CD14-positive monocyte (primary cell): Measurements from ENCODE around the gene CGN. TPM values are rescaled to one million over a fixed set of nuclear protein-coding genes. Genes with fewer than 3 reads are reported as not detected.
A peak's percentile ranks its signal among the peaks of the same experiment; 100 is the strongest.

Experiments used
- DNase-seq, 3 donors: peaks; one replicate each; pipeline ENCODE4 v3.0.0-alpha.2; 2011 to 2022
- H2AFZ ChIP-seq: 2 replicates; pipeline ENCODE4 v1.6.0; 2012; ENCODE audit warnings: mild to moderate bottlenecking, low read depth, low read length, inconsistent platforms; ENCODE audit not compliant: insufficient read depth, poor library complexity, severe bottlenecking
- H3K27ac ChIP-seq, 2 donors: 1 replicate in 1 of 2; 2 replicates in 1 of 2; pipeline ENCODE4 v1.5.1; 2012 to 2013; ENCODE audit warnings: low read length in 2 of 2, control low read depth in 1 of 2, inconsistent platforms in 1 of 2, low read depth in 1 of 2, mild to moderate bottlenecking in 1 of 2
- H3K27me3 ChIP-seq, 2 donors: one replicate each; pipeline versions ENCODE4 v1.6.0 to v1.6.1; 2011 to 2013; ENCODE audit warnings: low read length in 2 of 2; ENCODE audit not compliant: control insufficient read depth in 2 of 2, insufficient read depth in 2 of 2
- H3K36me3 ChIP-seq, 2 donors: replicated peaks in 1 of 2; 1 replicate in 1 of 2; 2 replicates in 1 of 2; pipeline versions ENCODE4 v1.5.1 to v1.6.1; 2012 to 2013; ENCODE audit warnings: low read length in 2 of 2, control low read depth in 1 of 2, inconsistent platforms in 1 of 2, mild to moderate bottlenecking in 1 of 2; ENCODE audit not compliant: insufficient read depth in 2 of 2, control insufficient read depth in 1 of 2
- H3K4me1 ChIP-seq, 2 donors: 1 replicate in 1 of 2; 2 replicates in 1 of 2; pipeline versions ENCODE4 v1.5.1 to v1.6.1; 2012 to 2013; ENCODE audit warnings: low read length in 2 of 2, control low read depth in 1 of 2, inconsistent platforms in 1 of 2, mild to moderate bottlenecking in 1 of 2, moderate library complexity in 1 of 2; ENCODE audit not compliant: insufficient read depth in 2 of 2, control insufficient read depth in 1 of 2
- H3K4me2 ChIP-seq: replicated peaks from 2 replicates; pipeline ENCODE3; 2012; ENCODE audit warnings: low read length, moderate library complexity, mild to moderate bottlenecking; ENCODE audit not compliant: poor library complexity, severe bottlenecking; ENCODE audit errors: extremely low read depth
- H3K4me3 ChIP-seq, 3 experiments: fragments of 200-600 bp in 1 of 3; sonication (generic) in 1 of 3; replicated peaks in 1 of 3; 1 replicate in 2 of 3; 2 replicates in 1 of 3; pipeline ENCODE4 v1.5.1; 2011 to 2013; ENCODE audit warnings: low read length in 3 of 3, mild to moderate bottlenecking in 3 of 3, control low read depth in 2 of 3, low read depth in 2 of 3, inconsistent platforms in 1 of 3, moderate library complexity in 1 of 3
- H3K79me2 ChIP-seq: 2 replicates; pipeline ENCODE4 v1.6.0; 2012; ENCODE audit warnings: mild to moderate bottlenecking, control low read depth, inconsistent platforms, low read length, moderate library complexity; ENCODE audit not compliant: insufficient read depth
- H3K9ac ChIP-seq: 2 replicates; pipeline ENCODE4 v1.6.0; 2017; ENCODE audit warnings: low read length, mild to moderate bottlenecking; ENCODE audit not compliant: insufficient read depth, poor library complexity, severe bottlenecking
- H3K9me3 ChIP-seq, 2 donors: replicated peaks in 1 of 2; 1 replicate in 1 of 2; 2 replicates in 1 of 2; pipeline versions ENCODE4 v1.5.1 to v1.6.1; 2012 to 2013; ENCODE audit warnings: low read length in 2 of 2, control low read depth in 1 of 2; ENCODE audit not compliant: control insufficient read depth in 1 of 2, insufficient read depth in 1 of 2
- H4K20me1 ChIP-seq: 2 replicates; pipeline ENCODE4 v1.6.0; 2012; ENCODE audit warnings: mild to moderate bottlenecking, low read length, control low read depth, moderate library complexity; ENCODE audit not compliant: insufficient read depth
- H3K27ac Mint-ChIP-seq, 7 donors: one replicate each; pipeline ENCODE4 v1.8.0; 2020; ENCODE audit warnings: mild to moderate bottlenecking in 7 of 7, mixed read lengths in 7 of 7, moderate library complexity in 6 of 7, inconsistent platforms in 2 of 7
- H3K27me3 Mint-ChIP-seq, 3 donors: one replicate each; pipeline ENCODE4 v1.8.0; 2021 to 2022; ENCODE audit warnings: low read depth in 3 of 3, mild to moderate bottlenecking in 3 of 3, mixed read lengths in 3 of 3, moderate library complexity in 3 of 3, inconsistent platforms in 1 of 3
- H3K36me3 Mint-ChIP-seq, 2 donors: one replicate each; pipeline ENCODE4 v1.8.0; 2020; ENCODE audit warnings: mixed read lengths in 2 of 2, inconsistent platforms in 1 of 2, mild to moderate bottlenecking in 1 of 2
- H3K4me1 Mint-ChIP-seq: one replicate; pipeline ENCODE4 v1.8.0; 2020; ENCODE audit warnings: mild to moderate bottlenecking, mixed read lengths
- H3K4me3 Mint-ChIP-seq, 2 donors: one replicate each; pipeline ENCODE4 v1.8.0; 2020; ENCODE audit warnings: mild to moderate bottlenecking in 2 of 2, mixed read lengths in 2 of 2, moderate library complexity in 1 of 2
- H3K9me3 Mint-ChIP-seq, 7 donors: one replicate each; pipeline ENCODE4 v1.8.0; 2020 to 2022; ENCODE audit warnings: mixed read lengths in 7 of 7, mild to moderate bottlenecking in 6 of 7, moderate library complexity in 6 of 7, inconsistent platforms in 2 of 7
- CTCF ChIP-seq: fragments of 200-600 bp; IDR thresholded peaks from one replicate; pipeline ENCODE4 v1.8.0; 2022; ENCODE audit warnings: antibody characterized with exemption, mild to moderate bottlenecking
- WGBS: methylation state at CpG from one replicate; pipeline ENCODE4 v1.1.5; 2013; ENCODE audit warnings: missing lambda C conversion rate; ENCODE audit not compliant: insufficient coverage; 5-methylcytosine and 5-hydroxymethylcytosine counted together
- intact Hi-C, 2 donors: fragments of 100-400 bp; cut with micrococcal nuclease; formaldehyde crosslinking; loops; one replicate each; pipeline versions ENCODE4 v1.15.0 to v1.15.1; 2023
- polyA plus RNA-seq, 3 donors: library from polyadenylated mRNA; depleted of rRNA in 1 of 3; unstranded in 2 of 3; stranded (reverse) in 1 of 3; fragments of 300-500 nt in 2 of 3; fragments of >200 nt in 1 of 3; fragmentation: Illumina TruSeq in 2 of 3; gene quantifications; 1 replicate in 2 of 3; 2 replicates in 1 of 3; pipeline ENCODE4 v1.2.3, GENCODE V29; 2012 to 2021

The CGN gene
- polyA plus RNA-seq, 3 donors = not detected

- Mint-ChIP-seq H3K36me3 (peaks cover 7% of the 10 kb centered on the region in 2 donors), H3K27me3 (peaks cover 2 to 10% (median 4%) of the 10 kb centered on the region in 3 donors), H3K4me1 (peaks cover 6% of the 10 kb centered on the region), H3K4me3 (no peak overlapping the region), H3K9me3 (no peaks in the 10 kb centered on the region), H3K27ac (no peak overlapping the region)
- no peaks in the 10 kb centered on the region for H3K27me3 ChIP-seq
- H2AFZ ChIP-seq = no peak overlapping the region
- H3K27ac ChIP-seq = no peak overlapping the region
- H3K9me3 ChIP-seq = no peaks in the 10 kb centered on the region
- intact Hi-C loops = no loop called here
- no peak for TF ChIP-seq CTCF
- H3K36me3 ChIP-seq = no peaks in the 10 kb centered on the region
- H3K79me2 ChIP-seq = no peaks in the 10 kb centered on the region
- H3K4me1 ChIP-seq = peaks cover 0 to 4% of the 10 kb centered on the region in 2 donors
- H4K20me1 ChIP-seq = no peaks in the 10 kb centered on the region
- H3K4me2 ChIP-seq = no peak overlapping the region
- DNase-seq = no peak
- no peak overlapping the region for H3K4me3 ChIP-seq
- H3K9ac ChIP-seq = no peak overlapping the region
- no CpG with 5 or more reads among the region's 1 CpG for WGBS
Measured at GRCh38 chr1:151578941-151579340, 67.8 kb downstream of the CGN start.

- intact Hi-C loops = no loop called here
- no peak for TF ChIP-seq CTCF
- H3K4me3 ChIP-seq = no peak overlapping the region
- H3K27ac Mint-ChIP-seq = peak overlapping the region in 1 of 7 donors; percentile 39
- H3K4me1 Mint-ChIP-seq = peaks cover 6% of the 10 kb centered on the region
- H3K4me2 ChIP-seq = no peak overlapping the region
- H2AFZ ChIP-seq = no peak overlapping the region
- no peaks in the 10 kb centered on the region for H3K27me3 ChIP-seq
- no peaks in the 10 kb centered on the region for H3K36me3 ChIP-seq
- no peak overlapping the region for H3K27ac ChIP-seq
- H3K36me3 Mint-ChIP-seq = peaks cover 3 to 5% of the 10 kb centered on the region in 2 donors
- H3K79me2 ChIP-seq = no peaks in the 10 kb centered on the region
- WGBS = 100% methylated on average over 3 of the region's 8 CpGs
- no peak overlapping the region for H3K4me3 Mint-ChIP-seq
- H3K9me3 ChIP-seq = no peaks in the 10 kb centered on the region
- no peak overlapping the region for H3K9ac ChIP-seq
- H3K27me3 Mint-ChIP-seq = peaks cover 3 to 9% (median 4%) of the 10 kb centered on the region in 3 donors
- H3K4me1 ChIP-seq = peaks cover 0 to 4% of the 10 kb centered on the region in 2 donors
- no peak for DNase-seq
- H3K9me3 Mint-ChIP-seq = no peaks in the 10 kb centered on the region
- no peaks in the 10 kb centered on the region for H4K20me1 ChIP-seq
Measured at GRCh38 chr1:151579436-151580225, 68.4 kb downstream of the CGN start.
